ENCODE measurements around the gene ASB18.

Gene ASB18

DNA sequence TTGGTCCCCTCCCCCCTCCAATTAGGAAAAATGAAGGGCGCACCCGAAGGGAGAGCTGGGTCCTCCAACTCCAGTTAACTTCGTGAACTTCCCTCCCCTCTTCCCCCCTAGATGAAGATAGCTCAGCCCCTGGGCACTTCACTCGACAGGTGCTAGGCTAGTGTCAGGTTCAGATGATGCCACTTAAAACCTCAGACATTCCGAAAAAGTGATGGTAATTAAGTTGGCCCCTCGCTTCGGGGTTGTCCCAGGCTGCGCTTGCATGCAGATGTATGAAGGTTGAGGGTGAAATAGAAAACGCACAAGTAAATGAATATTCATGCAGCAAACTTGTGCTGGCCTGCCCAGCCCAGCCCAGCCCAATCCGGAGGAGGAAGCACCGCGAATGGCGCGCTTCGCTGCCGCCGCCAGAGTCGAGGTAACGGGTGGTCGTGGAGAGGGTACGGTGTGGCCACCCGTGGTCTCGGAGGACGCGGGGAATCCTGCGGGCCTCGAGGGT lies 93.0 kb downstream of the ASB18 start:
- DNase-seq, result no peak

- no peak for DNase-seq
These were observed 93.5 kb downstream of the ASB18 start for GRCh38 chr2:236170590-236171165.

DNA sequence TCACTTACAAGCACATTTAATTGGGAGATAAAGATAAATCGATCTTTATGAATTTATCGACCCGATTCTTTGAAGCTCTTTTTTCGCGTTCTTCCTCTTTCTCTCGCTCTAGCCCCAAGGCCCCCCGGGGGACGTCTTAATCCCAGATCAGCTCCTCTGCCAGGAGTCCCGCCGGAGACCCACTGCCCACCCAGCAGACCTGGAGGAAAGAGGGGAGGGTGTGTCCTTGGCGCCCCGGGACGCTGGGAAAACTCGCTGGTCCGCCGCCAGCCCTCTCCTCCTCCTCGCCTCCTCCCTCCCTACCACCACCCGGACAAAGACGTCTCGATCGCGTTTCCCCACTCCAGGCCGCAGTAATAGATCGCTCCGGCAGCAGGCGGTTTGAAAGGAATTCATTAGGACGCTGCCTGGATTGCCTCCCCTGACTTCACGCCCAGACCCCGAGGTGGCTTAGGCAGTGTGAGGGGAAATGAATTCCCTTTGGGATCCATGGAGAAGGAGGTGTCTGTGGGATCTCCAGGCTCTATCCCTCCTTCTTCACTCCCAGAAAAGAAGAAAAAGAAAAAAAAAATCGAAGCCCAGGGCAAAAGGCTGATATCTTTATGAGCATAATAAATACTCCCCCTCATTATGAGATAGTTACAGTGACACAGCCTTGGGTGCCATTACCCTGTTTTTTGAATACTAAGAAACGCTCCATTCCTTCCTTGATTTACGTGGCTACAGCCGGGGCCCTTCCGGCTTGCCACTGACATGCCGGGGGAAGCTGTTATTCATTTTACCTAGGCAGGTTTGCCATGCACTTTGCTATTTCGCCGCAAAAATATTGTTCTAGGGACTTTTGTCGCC lies 94.2 kb downstream of the ASB18 start:
- no peak for DNase-seq

GRCh38 chr2:236169151-236169721 lies 95.0 kb downstream of the ASB18 start:
- DNase-seq, result no peak

DNA sequence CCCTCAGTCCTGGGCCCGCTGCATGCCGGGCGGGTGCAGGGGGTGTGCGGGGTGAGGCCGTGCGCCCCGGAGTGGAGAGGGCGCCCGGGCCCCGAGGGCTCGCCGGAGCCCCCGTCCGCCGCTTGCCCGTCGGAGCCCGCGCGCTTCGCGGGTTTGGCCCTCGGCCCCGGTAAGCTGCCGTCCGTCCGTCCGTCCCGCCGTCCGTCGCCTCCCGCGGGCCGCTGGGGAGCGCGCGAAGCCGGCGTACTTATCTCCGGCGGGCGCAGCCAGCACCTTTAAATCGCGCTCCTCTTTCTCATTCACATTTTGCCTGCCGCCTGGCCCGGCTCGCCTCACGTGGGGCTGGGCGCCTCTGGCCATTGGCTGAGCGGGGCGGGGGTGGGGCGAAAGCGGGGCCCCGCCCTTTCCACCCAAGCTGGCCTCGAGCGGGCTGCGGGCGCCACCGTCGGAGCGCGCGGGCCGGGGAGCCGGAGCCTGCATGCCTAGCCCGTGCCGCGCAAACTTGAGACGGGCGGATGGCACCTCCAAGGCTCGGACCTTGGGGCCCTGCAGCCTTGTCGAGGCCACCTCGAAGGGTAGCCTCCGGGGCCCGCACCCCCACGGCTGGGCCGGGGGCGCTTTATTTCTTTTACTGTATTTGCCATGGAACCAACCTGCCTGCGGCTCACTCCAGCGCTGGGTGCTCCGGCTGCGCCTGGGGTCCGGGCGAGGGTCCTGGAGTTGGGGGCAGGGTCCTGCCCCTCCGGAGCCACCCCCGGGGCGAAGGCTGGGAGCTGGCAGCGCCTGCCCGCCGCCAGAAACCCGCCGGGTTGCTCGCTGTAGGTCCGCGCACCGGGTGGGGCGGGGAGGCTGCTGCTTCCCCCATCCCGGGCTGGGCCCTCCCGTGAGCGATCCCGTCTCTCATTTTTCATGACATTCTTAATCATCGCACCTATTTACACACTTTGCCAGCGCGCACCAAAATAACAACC lies 95.8 kb downstream of the ASB18 start, which contains the start of gene GBX2:
Gene GBX2, minus strand, starts transcription at position 277 of the 971 bp plus-strand sequence. CDS start 415 bp downstream, outside the sequence.
- no peak for DNase-seq

GRCh38 chr2:236167297-236168109 lies 96.7 kb downstream of the ASB18 start:
- no peak for DNase-seq

- DNase-seq, result no peak
These were observed 97.4 kb downstream of the ASB18 start for GRCh38 chr2:236166796-236167296.

GRCh38 chr2:236165842-236166795 lies 98.1 kb downstream of the ASB18 start:
- no peak for DNase-seq

GRCh38 chr2:236164925-236165841 lies 99.0 kb downstream of the ASB18 start:
- DNase-seq, result no peak

GRCh38 chr2:236164201-236164924 lies 99.8 kb downstream of the ASB18 start:
- DNase-seq, result no peak

- DNase-seq, result no peak
These were observed 100.6 kb downstream of the ASB18 start for GRCh38 chr2:236163471-236164200.

GRCh38 chr2:236162882-236163470 lies 101.2 kb downstream of the ASB18 start:
- DNase-seq, result no peak

DNA sequence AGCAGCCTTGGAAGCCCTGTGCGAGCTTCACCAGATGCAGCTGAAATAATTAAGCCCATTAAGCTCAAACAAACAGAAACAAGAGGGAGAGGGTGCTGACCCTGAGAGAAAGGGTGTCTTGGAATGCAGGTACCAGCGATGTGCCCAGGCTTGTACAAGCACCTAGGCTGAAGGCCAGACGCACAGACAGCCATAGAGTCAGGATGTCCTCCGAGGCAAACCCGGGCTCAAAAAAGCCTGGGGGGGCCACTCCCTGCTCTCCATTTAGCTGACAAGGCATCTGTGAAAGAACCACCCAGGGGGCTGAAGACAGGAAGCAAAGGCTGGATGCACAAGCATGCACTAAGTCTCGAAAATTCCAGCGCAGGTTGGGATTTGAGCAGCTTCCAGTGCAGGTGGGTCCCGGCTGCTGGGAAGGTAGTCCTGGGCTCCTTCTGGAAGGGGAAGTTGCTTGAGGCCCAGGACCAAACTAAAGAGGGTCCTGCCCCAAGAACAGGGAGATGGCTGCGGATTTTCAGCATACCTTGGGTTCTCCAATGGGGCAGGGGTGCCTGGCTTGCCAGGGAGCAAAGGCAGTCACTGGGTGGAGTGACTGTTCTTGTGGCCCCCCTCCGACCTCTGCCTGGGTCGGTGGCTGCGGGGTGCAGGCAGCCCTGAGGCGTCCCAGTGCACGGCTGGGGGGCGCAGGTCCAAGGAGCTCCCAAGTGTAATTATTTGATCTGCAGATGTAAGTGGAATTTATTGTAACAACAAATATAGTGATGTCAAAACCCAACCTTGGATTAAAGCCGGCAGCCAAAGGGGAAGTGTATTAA lies 102.0 kb downstream of the ASB18 start:
- no peak for DNase-seq

DNA sequence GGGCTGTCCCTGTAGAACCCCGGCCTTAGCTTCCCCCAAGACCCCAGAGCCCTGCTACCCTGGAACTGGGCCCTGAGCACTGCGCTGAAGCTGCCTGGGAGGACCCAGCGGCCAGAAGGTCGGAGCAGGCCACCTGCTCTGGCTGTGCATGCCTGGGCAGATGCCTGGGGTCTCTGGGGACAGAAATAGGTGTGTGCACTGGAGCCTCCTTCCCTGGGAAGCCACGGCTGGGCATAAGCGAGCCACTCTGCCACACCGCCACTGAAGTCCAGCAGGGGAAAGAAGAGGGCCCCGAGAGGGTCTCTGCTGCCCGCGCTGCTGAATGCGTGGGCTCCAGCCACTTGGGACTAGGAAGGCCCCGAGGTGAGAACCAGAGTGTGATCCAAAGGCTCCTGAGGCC lies 102.7 kb downstream of the ASB18 start:
- no peak for DNase-seq

- no peak for DNase-seq
These were observed 103.1 kb downstream of the ASB18 start for GRCh38 chr2:236161082-236161462.

DNA sequence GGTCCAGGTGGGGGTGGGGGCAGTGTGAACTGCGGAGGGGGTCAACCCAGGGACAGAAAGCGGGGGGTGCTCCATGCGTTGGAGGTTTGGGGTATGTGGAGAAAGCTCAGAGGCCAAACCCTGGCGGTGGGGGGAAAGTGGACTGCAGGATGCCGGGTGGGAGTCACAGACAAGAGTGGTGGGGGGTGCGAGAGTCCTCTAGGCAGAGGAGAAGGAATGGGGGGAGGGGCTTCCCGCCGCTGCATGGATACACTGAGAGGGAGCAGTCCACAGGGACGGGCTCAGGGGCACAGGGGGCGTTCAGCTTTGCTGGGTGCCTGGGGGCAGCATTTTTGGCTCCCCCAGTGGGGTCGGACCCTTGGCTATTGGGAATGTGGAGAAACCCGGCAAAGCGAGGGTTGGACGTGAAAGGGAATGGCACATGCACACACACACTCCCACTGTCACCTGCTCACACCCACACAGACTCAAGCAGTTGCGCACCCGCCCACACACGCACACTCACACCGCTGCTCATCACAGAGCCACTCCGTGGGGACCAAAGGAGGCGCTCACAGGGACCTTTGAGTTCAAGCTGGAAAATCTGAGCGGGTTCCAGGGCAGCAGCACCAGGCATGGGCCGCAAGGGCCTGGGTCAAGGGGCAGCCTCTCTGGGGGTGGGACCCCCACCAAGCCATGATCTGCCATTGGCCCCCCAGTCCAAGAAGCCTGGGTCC lies 103.7 kb downstream of the ASB18 start:
- DNase-seq, result no peak
